GM19035 (cell line): Measurements from ENCODE around the gene DSTYK.
A peak's percentile ranks its signal among the peaks of the same experiment; 100 is the strongest.
"Not testable (repeated sequence)": the region's sequence is repeated elsewhere in the genome, so short reads cannot be mapped to it uniquely, and the experiment has no call there.

Experiments
- ATAC-seq: cut with Tn5 transposase; IDR thresholded peaks from one replicate; pipeline ENCODE4 v1.9.1; 2021; ENCODE audit not compliant: unreplicated experiment

DSTYK gene

GRCh38 chr1:205172729-205173366, 38.7 kb downstream of the DSTYK start:
- no peak for ATAC-seq

DNA sequence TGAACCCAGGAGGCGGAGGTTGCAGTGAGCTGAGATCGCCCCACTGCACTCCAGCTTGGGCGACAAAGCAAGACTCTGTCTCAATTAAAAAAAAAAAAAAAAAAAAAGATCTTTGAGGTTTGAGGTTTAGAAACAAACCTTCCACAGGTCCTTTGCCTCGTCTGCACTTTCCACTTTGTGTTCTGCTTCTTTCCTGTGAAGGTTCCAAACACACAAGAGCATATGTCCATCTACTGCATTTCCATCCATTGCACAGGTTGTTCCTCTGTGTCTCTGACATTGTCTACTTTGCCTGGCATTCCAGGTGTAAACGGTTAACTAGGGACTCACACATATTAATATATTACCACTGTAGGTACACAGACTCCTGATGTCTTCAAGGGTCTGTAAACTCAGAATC, 40.1 kb downstream of the DSTYK start:
- no peak for ATAC-seq

GRCh38 chr1:205170532-205171269, 40.8 kb downstream of the DSTYK start:
- ATAC-seq = no peak

- ATAC-seq = no peak
Measured at GRCh38 chr1:205169248-205169647, 42.3 kb downstream of the DSTYK start.

GRCh38 chr1:205168291-205168690, 43.2 kb downstream of the DSTYK start:
- no peak for ATAC-seq

DNA sequence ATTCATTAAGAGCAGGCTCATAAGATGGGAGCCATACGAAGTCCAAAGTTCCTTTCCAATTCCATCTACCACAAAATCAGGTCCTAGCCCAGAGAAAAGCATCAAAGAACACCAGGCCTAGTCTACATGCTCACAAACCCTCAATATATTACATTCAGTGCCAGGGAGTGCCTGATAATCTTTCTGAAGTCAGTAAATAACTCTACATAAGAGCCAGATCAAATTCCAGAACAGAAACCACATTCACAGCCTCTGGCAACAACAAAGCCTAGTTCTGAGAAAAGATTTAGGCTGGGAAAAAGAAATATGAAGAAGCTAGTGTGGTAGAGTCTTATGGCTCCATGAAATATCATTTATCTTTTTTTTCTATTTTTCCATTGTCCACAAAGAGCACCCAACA, 49.2 kb downstream of the DSTYK start:
- ATAC-seq = no peak

DNA sequence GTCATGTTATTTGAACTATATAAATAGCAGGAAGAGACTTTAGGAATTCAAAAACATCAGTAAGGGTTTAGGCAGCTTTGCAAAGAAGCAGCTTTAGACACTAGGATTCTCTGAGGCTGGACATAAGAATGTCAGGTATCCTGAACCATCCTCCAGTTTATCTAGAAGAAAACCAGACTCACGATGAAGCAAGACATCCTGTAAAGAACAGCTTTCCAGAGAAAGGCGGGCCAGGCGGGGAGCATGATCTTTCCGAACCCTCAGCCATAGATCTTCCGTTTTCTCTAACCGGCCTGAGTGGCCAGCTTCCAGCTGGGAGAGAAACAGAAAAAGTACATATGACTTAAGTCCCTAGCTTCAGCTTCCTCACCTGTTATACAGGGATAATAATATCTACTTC, 50.4 kb downstream of the DSTYK start:
- ATAC-seq = no peak

- no peak for ATAC-seq
Measured at GRCh38 chr1:205158048-205158616, 53.4 kb downstream of the DSTYK start.

- ATAC-seq = not testable (repeated sequence)
Measured at GRCh38 chr1:205155665-205156377, 55.7 kb downstream of the DSTYK start.

- ATAC-seq = no peak
Measured at GRCh38 chr1:205152505-205152904, 59.0 kb downstream of the DSTYK start.

- ATAC-seq = no peak
Measured at GRCh38 chr1:205150651-205151428, 60.7 kb downstream of the DSTYK start.

DNA sequence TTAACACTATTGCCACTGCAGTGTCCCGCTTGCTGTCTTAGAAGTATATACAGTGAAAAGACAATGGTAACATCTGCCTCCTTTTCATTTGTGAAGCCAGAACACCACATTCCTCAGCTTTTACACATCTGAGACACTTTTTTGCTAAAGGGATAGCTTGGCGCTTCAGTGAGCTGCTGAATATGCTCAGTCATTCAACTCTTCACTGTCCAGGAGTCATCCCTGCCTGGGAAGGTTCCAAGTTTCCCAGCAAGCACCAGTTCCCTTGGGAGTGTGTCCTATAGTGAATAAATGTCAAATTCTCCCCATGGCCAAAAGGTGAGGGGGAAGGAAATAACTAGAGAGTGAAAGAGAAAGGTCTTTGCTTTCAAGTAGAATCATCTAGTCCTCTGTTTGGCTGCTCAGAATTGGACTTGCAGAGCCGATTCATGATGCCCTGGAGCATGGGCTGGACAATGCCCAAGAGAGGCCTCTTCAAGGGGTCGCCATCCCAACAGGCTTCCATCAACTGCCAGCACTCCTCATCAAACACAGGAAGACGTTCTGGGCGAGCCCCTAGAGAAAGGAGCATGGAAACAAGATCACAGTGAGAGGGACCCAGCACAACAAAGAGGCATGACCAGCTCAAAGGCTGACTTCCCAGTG, 64.2 kb downstream of the DSTYK start:
- no peak for ATAC-seq

DNA sequence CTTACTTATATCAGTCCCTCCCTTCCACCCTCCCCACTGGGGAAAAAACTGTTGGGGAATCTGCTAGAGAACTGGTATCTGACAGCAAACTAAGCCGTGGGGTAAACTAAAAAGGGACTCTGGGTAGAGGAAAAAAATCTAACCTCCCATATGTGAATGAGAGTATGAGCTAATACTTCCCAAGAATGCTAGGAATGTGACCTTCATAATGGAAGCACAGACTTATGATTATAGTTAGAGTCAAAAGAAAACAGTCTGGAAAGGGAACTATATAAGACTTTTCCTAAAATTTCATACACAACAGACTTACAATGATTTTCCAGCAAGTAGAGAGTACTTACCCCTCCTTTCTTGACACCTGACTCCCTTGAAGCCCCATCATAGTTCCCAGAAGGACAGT, 66.8 kb downstream of the DSTYK start:
- ATAC-seq = no peak

DNA sequence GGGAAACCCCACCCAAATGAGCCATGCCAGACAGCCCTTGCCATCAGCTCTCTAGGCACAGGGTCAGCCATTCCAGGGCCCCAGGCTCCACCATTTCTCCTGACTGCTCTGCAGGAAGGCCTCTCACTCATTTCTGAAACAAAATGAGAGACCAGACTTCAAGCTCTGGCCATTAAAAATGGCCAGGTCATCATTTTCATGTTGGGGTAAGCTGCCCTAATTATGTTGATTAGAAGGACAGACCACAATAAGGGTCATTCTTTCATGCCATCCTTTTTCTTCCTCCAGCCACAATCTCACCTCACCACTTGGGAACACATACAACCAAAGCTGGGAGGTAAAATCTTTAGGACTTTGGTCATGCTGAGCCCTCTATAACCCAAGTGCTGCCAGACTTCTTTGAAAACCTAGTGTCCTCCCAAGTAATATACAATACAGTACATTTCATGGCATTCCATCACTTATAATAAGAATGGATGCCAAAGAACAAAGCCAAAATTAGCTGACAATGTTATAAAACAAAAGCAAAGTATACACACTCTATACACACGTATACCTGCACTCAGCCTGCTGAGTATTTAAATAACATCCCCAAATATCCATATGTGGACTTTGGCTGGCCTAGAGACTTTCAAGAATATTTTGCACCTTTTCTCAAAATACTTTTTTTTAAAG, 67.3 kb downstream of the DSTYK start:
- ATAC-seq = no peak

GRCh38 chr1:205142102-205142469, 69.4 kb downstream of the DSTYK start:
- no peak for ATAC-seq

DNA sequence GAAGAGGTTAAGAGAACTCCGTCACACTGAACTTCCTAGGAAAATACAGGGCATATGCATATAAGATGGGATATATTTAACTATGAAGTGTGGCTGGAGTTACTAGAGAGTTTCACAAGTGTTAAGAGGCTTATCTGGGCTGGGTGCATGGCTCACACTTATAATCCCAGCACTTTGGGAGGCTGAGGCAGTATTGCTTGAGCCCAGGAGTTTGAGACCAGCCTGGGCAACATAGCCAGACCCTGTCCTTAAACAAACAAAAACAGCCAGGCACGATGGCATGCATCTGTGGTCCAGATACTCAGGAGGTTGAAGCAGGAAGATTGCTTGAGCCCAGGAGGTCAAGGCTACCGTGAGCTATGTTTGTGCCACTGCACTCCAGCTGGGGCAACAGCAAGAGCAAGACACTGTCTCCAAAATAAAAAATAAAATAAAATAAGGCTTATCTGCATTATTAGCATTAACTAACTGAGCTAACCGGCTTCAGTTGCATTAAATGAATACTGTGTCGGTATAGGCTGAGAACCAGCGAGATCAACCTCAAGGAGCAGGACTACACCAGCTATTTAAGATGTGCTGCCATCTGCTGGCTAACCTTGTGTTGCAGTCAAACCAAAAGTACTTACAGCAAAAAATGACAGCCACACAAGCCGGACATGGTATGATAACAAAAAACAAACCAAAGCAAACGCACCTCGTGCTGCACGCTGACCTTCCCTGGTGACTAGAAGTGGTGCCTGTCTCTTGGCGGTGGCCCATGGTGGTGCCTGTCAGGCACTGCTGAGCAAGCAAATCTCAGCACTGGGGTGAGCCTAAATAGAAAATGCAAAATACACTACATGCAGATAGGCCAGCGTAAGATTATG, 70.0 kb downstream of the DSTYK start:
- ATAC-seq = peak; percentile 63

DNA sequence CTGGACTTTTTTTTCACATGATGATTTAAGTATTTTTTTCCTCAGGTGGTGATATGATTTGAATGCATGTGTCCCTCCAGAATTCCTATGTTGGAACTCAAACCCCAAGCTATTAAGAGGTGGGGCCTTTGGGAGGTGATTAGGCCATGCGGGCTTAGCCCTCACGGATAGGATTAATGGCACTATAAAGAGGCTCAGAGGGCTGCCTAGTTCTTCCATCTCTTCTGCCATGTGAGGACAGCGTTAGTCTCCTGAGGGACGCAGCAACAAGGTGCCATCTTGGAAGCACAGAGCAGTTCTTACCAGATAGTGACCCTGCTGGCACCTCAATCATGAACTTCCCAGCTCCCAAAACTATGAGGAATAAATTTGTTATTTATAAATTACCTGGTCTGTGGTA, 71.4 kb downstream of the DSTYK start:
- no peak for ATAC-seq

DNA sequence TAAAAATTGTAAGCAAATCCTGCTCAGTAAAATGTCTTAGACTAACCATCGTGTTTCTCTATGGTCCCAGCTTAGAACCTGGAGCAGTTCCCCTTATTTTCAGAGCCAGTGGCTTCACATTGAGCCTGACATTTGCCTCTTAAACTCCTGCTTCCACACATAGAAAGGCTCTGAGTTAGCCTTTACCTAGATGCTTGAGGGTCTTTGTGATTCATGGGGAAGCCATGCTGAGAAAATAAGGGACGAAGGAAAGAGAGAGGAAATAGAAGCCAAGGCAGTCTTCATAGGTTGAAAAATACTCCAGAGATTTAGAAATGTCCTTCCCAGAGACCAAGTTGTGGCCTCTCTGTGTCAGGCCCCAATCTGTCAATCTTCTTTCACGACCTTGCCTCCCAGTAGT, 73.6 kb downstream of the DSTYK start:
- ATAC-seq = no peak

DNA sequence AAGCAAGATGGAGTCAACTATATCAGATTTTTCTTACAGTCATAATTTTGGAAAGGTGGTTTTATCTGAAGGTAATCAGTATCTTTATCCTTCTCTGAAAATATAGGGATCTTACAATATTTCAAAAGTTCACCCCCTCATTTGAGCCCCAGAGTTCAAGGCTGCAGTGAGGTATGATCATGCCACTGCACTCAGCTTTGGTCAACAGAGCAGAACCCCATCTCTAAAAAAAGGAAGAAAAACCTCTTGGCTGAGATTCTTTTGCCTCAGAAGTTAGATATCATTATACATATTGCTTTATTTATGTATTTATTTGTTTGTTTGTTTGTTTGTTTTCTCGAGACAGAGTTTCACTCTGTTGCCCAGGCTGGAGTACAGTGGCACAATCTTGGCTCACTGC, 78.2 kb downstream of the DSTYK start:
- no peak for ATAC-seq
